ENCODE results near the gene CAMKK1.
A peak's percentile ranks its signal among the peaks of the same experiment; 100 is the strongest.

CAMKK1 gene

DNA sequence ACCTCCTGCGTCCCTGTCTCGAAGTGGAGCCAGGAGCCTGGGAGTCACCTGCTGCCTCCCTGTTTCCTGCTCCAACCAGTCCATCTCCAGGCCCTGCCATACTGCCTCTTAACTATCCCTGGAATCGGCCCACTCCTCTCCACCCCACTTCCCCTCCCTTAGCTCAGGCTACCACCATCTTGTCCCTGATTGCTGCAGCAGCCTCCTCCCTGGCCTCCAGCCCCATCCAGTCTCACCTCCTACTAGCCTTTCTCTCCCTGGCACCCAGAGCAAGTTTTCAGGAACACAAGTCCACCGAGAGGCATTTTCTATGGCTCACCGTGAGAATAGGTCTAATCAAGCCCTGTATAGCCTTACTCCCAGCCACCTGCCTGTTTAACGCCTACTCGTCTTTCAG is 865 bp upstream of the CAMKK1 start:
- no peak for TF ChIP-seq TAF1 (IDR thresholded peaks at IDR 0.05; ENCODE audit: borderline replicate concordance, insufficient read depth, low read length)
- TF ChIP-seq FOXP2 (optimal IDR thresholded peaks at IDR 0.05; ENCODE audit: borderline replicate concordance, extremely low read depth, extremely low read length, insufficient read depth), result no peak
- no peak for TF ChIP-seq SIN3A (IDR thresholded peaks at IDR 0.05; ENCODE audit: borderline replicate concordance, insufficient read depth, low read length)
- TF ChIP-seq, protein P1, sequence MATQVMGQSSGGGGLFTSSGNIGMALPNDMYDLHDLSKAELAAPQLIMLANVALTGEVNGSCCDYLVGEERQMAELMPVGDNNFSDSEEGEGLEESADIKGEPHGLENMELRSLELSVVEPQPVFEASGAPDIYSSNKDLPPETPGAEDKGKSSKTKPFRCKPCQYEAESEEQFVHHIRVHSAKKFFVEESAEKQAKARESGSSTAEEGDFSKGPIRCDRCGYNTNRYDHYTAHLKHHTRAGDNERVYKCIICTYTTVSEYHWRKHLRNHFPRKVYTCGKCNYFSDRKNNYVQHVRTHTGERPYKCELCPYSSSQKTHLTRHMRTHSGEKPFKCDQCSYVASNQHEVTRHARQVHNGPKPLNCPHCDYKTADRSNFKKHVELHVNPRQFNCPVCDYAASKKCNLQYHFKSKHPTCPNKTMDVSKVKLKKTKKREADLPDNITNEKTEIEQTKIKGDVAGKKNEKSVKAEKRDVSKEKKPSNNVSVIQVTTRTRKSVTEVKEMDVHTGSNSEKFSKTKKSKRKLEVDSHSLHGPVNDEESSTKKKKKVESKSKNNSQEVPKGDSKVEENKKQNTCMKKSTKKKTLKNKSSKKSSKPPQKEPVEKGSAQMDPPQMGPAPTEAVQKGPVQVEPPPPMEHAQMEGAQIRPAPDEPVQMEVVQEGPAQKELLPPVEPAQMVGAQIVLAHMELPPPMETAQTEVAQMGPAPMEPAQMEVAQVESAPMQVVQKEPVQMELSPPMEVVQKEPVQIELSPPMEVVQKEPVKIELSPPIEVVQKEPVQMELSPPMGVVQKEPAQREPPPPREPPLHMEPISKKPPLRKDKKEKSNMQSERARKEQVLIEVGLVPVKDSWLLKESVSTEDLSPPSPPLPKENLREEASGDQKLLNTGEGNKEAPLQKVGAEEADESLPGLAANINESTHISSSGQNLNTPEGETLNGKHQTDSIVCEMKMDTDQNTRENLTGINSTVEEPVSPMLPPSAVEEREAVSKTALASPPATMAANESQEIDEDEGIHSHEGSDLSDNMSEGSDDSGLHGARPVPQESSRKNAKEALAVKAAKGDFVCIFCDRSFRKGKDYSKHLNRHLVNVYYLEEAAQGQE (IDR thresholded peaks at IDR 0.05; ENCODE audit: insufficient read depth in 1 of 2, low read depth in 2 of 2, low read length in 2 of 2), result no peak
- TF ChIP-seq POLR2AphosphoS5 (IDR thresholded peaks at IDR 0.05; ENCODE audit: low read depth, low read length), result no peak

DNA sequence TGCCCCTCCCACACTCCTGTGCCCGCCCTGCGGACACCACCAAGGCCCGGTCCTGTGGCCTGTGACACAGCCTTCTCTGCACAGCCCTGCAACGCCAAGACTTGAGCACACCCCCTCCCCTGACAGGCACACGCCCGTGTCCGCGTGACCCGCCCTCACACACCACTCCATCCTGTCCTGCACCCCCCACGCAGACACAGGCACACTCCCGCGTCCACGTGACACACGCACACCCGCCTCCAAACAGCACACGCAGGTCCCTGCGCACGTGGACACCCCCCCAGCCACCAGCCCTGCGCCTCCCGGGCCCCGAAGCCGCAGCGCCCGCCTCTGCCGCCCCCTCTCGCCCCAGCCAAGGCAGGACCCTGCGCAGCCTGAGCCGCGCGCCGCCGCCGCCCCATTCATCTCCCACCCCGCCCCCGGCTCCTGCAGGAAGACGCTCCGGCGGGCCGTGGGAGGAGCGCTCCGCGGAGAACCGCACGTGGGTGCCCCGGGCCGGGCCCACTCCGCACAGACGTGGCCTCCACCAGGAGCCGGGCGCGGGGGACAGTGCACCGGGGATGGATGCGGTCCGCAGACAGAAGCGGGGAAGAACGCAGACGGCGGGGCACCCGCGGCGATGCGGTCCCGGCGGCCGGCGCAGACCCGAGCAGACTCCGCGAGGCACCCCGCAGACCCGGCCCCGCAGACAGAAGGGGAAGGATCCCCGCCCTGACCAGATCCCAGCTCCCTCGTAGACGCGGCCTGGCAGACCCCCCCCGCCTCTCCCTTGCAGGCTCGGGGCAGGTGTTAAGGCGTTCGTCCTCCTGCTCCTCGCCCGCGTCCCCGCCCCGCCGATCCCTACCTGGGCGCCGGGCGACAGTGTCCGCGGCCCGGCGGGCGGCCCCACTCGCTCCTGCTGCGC is 506 bp downstream of the CAMKK1 start:
- TF ChIP-seq SIN3A (IDR thresholded peaks at IDR 0.05; ENCODE audit: borderline replicate concordance, insufficient read depth, low read length), result peak; percentile 69; the same call in 1 of the 2 replicates
- peak; percentile 97 for TF ChIP-seq FOXP2 (optimal IDR thresholded peaks at IDR 0.05; ENCODE audit: borderline replicate concordance, extremely low read depth, extremely low read length, insufficient read depth)
- no peak for TF ChIP-seq POLR2AphosphoS5 (IDR thresholded peaks at IDR 0.05; ENCODE audit: low read depth, low read length)
- TF ChIP-seq TAF1 (IDR thresholded peaks at IDR 0.05; ENCODE audit: borderline replicate concordance, insufficient read depth, low read length), result no peak

DNA sequence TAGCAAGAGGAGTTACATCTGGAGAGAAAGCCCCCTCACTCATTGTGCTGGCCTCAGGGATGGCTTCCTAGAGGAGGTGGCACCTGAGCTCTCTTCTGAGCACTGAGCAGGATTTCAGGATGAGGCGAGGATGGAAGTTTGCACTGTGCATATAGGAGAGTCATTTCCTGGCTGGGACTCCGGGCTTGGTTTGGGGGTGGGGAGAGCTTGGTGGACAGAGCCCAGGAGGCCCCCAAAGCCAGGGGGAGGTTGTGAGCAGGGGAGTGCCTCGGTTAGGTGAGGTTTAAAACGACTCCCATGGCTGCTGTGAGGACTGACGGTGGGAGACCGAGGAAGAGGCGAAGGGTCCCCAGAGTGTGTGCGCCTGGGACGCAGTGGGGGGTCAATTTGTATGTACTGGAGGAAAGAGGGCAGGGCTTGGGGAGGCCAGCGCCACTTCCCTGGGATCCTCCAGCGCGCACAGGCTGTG is 1.2 kb downstream of the CAMKK1 start:
- TF ChIP-seq POLR2AphosphoS5 (IDR thresholded peaks at IDR 0.05; ENCODE audit: low read depth, low read length) (no peak), SIN3A (IDR thresholded peaks at IDR 0.05; ENCODE audit: borderline replicate concordance, insufficient read depth, low read length) (no peak)

DNA sequence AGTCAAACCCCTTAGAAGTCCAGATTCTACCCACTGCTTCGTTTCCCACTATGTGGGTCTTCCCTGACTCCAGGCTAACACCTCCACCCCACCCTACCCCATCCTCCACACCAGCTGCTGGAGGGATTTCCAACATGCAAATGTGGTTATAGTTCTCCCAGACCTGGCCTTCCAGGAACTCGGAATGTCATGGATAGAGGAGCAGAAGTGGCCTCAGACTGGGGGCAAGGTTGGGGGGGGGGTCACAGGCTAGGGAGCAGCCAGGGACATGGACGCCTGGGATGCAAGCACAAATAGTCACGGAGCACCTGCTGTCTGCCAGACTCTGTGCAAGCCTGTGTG is 2.0 kb downstream of the CAMKK1 start:
- TF ChIP-seq TAF1 (IDR thresholded peaks at IDR 0.05; ENCODE audit: borderline replicate concordance, insufficient read depth, low read length) (no peak), POLR2AphosphoS5 (IDR thresholded peaks at IDR 0.05; ENCODE audit: low read depth, low read length) (no peak), SIN3A (IDR thresholded peaks at IDR 0.05; ENCODE audit: borderline replicate concordance, insufficient read depth, low read length) (no peak), FOXP2 (optimal IDR thresholded peaks at IDR 0.05; ENCODE audit: borderline replicate concordance, extremely low read depth, extremely low read length, insufficient read depth) (no peak)
- TF ChIP-seq, protein P1 (IDR thresholded peaks at IDR 0.05; ENCODE audit: insufficient read depth in 1 of 2, low read depth in 2 of 2, low read length in 2 of 2), result no peak

DNA sequence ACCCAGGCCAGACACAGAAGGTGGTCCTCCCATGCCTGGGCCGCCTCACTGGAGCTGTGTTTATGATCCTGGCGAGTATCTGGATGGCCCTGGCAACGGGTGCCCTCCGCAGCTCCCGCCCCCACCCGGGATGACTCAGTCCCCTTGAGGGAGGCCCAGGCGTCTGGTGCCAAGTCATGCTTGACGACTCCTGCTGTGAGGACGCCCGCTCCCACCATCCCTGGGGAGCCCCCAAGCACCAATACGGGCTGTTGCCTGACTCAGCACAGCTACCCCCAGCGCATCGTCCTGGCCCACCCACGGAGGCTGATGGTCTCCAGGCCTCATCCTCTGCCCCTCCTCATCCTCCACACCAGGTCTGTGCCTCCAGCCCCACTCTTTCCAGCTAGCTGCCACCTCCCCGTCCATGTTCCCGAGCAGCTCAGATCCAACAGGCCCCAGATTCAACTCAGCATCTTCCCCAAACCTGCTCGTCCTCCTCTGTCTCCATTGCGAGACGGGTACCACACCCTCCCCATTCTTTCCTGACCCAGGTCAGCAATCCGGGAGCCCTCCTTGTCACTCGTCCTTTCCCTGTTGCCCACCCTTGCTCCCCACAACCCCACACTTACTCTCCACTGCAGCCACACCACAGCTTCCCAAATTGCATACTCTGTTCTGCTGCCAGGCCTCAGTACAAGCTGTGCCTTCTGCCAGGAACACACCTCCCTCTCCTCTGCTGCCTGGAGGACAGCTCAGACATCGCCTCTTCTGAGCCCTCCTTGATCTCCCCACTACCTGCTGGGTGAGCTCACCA is 2.6 kb downstream of the CAMKK1 start:
- no peak for TF ChIP-seq SIN3A (IDR thresholded peaks at IDR 0.05; ENCODE audit: borderline replicate concordance, insufficient read depth, low read length)
- TF ChIP-seq FOXP2 (optimal IDR thresholded peaks at IDR 0.05; ENCODE audit: borderline replicate concordance, extremely low read depth, extremely low read length, insufficient read depth), result no peak
- no peak for TF ChIP-seq TAF1 (IDR thresholded peaks at IDR 0.05; ENCODE audit: borderline replicate concordance, insufficient read depth, low read length)
- TF ChIP-seq, protein P1 (IDR thresholded peaks at IDR 0.05; ENCODE audit: insufficient read depth in 1 of 2, low read depth in 2 of 2, low read length in 2 of 2), result no peak
- no peak for TF ChIP-seq POLR2AphosphoS5 (IDR thresholded peaks at IDR 0.05; ENCODE audit: low read depth, low read length)
